ENCODE results near the gene NFYC.

NFYC gene

DNA sequence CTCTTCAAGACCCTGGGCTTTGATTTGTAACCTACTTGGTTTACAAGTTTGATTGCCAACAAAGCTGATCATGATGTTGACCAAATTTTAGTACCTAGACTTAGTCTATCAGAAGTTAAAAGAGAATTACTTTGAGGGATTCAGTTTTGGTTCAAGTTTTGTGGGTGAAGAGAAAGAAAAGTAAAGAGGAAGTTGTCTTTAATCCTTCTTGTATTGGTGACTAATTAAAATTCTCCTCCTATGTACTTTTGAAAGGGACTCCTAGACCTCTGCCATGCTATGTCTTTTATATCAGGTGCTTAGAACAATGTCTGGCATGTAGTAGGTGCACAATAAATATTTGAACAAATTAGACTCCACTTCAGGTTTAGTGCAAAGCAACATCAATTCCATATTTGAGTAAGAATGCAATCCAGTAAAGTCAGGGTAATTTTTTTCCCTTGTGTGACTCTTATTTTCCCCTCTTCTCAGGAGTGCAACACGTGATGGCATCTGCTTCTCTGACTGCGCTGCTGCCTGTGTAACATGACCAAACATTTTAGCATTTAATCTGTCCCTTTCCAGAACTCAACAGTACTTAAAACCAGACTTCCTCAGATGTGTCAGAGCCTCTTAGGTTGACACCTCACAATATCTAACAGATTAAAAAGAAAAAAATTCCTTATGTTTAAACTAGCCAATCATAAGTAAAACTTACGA lies 51.0 kb downstream of the NFYC start:
- TF ChIP-seq, protein P1, sequence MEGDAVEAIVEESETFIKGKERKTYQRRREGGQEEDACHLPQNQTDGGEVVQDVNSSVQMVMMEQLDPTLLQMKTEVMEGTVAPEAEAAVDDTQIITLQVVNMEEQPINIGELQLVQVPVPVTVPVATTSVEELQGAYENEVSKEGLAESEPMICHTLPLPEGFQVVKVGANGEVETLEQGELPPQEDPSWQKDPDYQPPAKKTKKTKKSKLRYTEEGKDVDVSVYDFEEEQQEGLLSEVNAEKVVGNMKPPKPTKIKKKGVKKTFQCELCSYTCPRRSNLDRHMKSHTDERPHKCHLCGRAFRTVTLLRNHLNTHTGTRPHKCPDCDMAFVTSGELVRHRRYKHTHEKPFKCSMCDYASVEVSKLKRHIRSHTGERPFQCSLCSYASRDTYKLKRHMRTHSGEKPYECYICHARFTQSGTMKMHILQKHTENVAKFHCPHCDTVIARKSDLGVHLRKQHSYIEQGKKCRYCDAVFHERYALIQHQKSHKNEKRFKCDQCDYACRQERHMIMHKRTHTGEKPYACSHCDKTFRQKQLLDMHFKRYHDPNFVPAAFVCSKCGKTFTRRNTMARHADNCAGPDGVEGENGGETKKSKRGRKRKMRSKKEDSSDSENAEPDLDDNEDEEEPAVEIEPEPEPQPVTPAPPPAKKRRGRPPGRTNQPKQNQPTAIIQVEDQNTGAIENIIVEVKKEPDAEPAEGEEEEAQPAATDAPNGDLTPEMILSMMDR (IDR thresholded peaks at IDR 0.05; ENCODE audit: control insufficient read depth, insufficient read depth, low read depth, low read length, missing control alignments): no peak
- no peak for DNase-seq (ENCODE audit: low read depth)
- no peak overlapping the region for H3K4me3 ChIP-seq (ENCODE audit: control insufficient read depth, low read depth, low read length)

- TF ChIP-seq, protein P1 (IDR thresholded peaks at IDR 0.05; ENCODE audit: control insufficient read depth, insufficient read depth, low read depth, low read length, missing control alignments): no peak
- no peak overlapping the region for H3K4me3 ChIP-seq (ENCODE audit: control insufficient read depth, low read depth, low read length)
- no peak for DNase-seq (ENCODE audit: low read depth)
Measured at GRCh38 chr1:40743452-40743851, 51.9 kb downstream of the NFYC start.

DNA sequence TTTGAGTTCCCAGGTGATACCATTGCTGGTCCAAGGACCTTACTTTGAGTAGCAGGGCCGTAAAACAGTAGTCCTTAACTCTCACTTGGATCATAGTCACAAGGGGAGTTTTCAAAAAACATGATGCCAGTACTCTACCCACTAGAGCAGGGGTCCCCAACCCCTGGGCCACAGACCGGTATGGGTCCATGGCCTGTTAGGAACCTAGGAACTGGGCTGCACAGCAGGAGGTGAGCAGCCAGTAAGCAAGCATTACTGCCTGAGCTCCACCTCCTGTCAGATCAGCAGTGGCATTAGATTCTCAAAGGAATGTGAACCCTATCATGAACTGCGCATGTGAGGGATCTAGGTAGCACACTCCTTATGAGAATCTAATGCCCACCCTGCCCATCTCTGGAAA lies 52.4 kb downstream of the NFYC start:
- DNase-seq (ENCODE audit: low read depth): no peak
- H3K4me3 ChIP-seq (ENCODE audit: control insufficient read depth, low read depth, low read length): no peak overlapping the region
- TF ChIP-seq, protein P1 (IDR thresholded peaks at IDR 0.05; ENCODE audit: control insufficient read depth, insufficient read depth, low read depth, low read length, missing control alignments): no peak

DNA sequence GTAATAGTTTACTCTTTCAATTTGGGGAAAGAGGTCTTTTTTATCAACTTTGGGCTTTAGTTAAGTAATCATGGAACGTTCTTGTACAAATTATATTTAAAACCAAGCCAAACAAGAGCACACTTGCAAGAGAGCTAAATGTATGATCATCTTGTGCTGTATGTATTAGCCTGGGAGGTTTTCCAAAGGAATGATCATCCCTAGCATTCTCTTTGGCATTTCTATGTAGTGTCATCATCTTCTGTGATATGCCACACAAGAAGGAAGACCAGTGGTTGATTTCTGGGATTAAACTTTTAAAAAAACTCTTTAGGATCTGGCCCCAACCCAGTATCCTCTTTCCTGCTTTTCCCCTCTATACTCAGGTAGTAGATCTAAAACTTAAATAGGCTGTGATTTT lies 53.7 kb downstream of the NFYC start:
- TF ChIP-seq, protein P1 (IDR thresholded peaks at IDR 0.05; ENCODE audit: control insufficient read depth, insufficient read depth, low read depth, low read length, missing control alignments): no peak
- DNase-seq (ENCODE audit: low read depth): no peak
- no peak overlapping the region for H3K4me3 ChIP-seq (ENCODE audit: control insufficient read depth, low read depth, low read length)

DNA sequence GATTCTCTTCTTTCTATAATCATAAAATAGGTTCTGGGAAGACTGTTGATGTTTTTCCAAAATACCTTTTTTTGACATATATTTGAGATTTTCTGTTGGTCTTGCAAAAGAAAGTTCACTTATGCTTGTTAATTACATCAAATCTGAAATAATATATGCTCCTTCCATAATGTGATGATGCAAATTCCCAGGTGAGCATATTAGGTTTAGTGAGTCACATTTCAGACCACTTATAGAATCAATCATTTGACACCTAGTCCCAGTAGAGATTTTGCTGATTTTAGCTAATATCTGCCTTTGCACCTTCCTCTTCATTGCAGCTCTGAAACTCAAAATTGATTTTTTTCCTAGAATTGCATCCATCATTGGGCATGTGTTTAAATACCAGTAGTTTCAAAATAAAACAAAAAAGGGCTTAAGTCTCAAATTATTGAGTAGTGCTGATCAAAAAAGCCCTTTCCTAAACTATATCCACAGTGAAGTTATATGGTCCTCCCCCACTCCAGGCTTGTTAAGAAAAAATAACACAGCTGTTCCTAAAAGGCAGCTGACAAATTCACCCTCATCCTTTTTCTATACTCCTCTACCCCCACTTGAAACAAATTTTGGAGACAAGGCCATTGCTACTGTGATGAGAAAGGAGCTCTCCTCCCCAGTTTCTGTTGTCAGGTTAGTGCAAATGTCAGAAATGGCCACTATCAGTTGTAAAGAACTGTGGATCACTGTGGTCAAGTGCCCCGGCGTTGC lies 55.0 kb downstream of the NFYC start:
- TF ChIP-seq, protein P1 (IDR thresholded peaks at IDR 0.05; ENCODE audit: control insufficient read depth, insufficient read depth, low read depth, low read length, missing control alignments): no peak
- H3K4me3 ChIP-seq (ENCODE audit: control insufficient read depth, low read depth, low read length): no peak overlapping the region
- DNase-seq (ENCODE audit: low read depth): no peak

GRCh38 chr1:40748841-40749718 lies 57.6 kb downstream of the NFYC start:
- H3K4me3 ChIP-seq (ENCODE audit: control insufficient read depth, low read depth, low read length): no peak overlapping the region
- TF ChIP-seq, protein P1 (IDR thresholded peaks at IDR 0.05; ENCODE audit: control insufficient read depth, insufficient read depth, low read depth, low read length, missing control alignments): no peak
- DNase-seq (ENCODE audit: low read depth): no peak

Data from AG09309 (cell line).